ENCODE measurements around the gene RASA3. TPM values are rescaled to one million over a fixed set of nuclear protein-coding genes. Genes with fewer than 3 reads are reported as not detected.
"Not testable (repeated sequence)": the region's sequence is repeated elsewhere in the genome, so short reads cannot be mapped to it uniquely, and the experiment has no call there.

Gene RASA3
- polyA plus RNA-seq, 1 donor from 2014 or later: 52.8 TPM

- Mint-ChIP-seq H3K36me3 (peaks cover 2% of the 10 kb centered on the region), H3K4me3 (peak overlapping the region in 1 of 4 donors; percentile 67), H3K4me1 (peaks cover 0 to 28% (median 16%) of the 10 kb centered on the region in 3 donors), H3K27me3 (no peaks in the 10 kb centered on the region), H3K27ac (peak overlapping the region; percentile 14 to 83 (median 34)), H3K9me3 (no peaks in the 10 kb centered on the region)
These were observed 53.7 kb downstream of the RASA3 start for GRCh38 chr13:114078461-114079451.

- Mint-ChIP-seq H3K36me3 (peaks cover 5% of the 10 kb centered on the region), H3K9me3 (no peaks in the 10 kb centered on the region), H3K4me1 (peaks cover under 1 to 25% (median 16%) of the 10 kb centered on the region in 3 donors), H3K27me3 (no peaks in the 10 kb centered on the region), H3K4me3 (no peak overlapping the region), H3K27ac (peak overlapping the region in 2 of 3 donors; percentile 34 to 83)
These were observed 54.5 kb downstream of the RASA3 start for GRCh38 chr13:114077933-114078325.

DNA sequence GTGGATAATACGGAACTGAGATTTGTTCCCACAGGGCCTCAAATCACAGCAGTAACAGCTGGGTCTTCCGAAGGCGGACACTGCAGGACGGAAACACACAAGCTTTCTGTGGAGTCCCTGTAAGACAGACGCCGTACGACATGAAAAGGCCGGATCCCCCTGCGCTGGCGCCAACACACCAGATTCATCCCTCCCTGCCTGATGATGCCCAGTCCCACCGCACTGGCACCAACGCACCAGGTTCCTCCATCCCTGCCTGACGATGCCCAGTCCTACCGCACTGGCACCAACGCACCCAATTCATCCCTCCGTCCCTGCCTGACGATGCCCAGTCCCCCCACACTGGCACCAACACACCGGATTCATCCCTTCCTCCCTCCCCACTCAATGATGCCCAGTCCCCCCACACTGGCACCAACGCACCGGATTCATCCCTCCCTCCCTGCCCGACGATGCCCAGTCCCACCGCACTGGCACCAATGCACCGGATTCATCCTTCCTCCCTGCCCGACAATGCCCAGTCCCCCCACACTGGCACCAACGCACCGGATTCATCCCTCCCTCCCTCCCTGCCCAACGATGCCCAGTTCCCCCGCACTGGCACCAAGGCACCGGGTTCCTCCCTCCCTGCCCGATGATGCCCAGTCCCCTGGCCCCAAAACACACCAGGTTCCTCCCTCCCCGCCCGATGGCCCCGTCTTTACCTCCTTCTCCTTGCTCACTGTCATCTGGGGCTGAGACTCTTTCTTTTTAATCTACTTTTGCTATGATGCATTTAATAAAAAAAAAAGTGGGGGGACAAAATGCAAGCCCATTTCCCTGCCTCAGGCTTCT lies 55.1 kb downstream of the RASA3 start:
- Mint-ChIP-seq H3K4me1 (peaks cover 6 to 20% (median 20%) of the 10 kb centered on the region in 3 donors), H3K4me3 (no peak overlapping the region), H3K27me3 (no peaks in the 10 kb centered on the region), H3K36me3 (peaks cover 7% of the 10 kb centered on the region), H3K9me3 (no peaks in the 10 kb centered on the region), H3K27ac (peak overlapping the region in 1 of 3 donors; percentile 95)

DNA sequence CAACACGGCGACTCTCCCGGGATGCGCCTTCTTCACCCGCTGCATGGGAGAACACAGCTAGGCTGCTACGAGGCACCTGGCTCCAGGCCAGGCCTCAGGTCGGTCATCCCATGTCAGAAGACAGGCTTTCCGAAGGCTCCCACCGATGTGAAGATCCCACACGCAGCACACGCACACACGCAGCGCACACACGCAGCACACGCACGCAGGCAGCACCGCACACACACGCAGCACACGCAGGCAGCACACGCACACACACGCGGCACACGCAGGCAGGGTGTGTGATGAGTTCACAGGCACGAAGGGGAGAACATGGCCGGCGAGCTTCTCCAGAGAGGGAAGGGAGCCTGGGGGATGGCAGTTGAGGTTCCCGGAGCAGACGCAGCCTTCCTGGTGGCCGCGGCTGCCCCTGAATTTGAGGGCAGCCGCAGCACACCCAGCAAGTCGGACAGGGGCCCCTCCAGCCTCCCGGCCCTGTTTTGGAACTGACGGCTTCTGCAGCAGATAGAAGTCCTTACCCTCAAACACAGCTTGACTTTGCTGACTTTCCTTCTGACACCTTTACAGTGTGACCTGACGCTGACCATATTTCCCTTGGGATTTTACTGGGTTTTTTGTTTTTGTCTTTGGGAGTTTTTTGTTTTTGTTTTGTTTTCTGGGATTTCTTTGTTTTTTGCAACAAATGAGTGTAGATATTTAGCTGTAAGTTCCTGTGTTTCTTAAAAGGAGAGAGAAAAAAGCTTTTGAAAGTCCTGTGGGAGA lies 55.9 kb downstream of the RASA3 start:
- Mint-ChIP-seq H3K27ac (peak overlapping the region in 1 of 3 donors; percentile 95), H3K9me3 (no peaks in the 10 kb centered on the region), H3K4me3 (no peak overlapping the region), H3K4me1 (peaks cover 10 to 22% (median 21%) of the 10 kb centered on the region in 3 donors), H3K27me3 (no peaks in the 10 kb centered on the region), H3K36me3 (peaks cover 12% of the 10 kb centered on the region)

DNA sequence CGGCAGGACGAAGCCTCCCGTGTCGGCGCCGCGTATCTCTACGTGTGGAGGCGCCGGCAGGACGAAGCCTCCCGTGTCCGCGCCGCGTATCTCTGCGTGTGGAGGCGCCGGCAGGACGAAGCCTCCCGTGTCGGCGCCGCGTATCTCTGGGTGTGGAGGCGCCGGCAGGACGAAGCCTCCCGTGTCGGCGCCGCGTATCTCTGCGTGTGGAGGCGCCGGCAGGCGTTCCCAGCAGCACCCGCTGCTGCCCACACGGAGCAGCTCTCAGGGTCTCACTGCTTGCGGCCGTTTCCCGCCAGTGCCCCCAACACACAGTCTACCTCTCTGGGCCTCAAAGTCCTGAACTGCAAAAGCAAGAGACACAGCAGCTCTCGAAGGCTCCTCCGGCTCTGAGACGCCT lies 56.6 kb downstream of the RASA3 start:
- H3K4me1 Mint-ChIP-seq: peaks cover 10 to 22% (median 20%) of the 10 kb centered on the region in 3 donors

DNA sequence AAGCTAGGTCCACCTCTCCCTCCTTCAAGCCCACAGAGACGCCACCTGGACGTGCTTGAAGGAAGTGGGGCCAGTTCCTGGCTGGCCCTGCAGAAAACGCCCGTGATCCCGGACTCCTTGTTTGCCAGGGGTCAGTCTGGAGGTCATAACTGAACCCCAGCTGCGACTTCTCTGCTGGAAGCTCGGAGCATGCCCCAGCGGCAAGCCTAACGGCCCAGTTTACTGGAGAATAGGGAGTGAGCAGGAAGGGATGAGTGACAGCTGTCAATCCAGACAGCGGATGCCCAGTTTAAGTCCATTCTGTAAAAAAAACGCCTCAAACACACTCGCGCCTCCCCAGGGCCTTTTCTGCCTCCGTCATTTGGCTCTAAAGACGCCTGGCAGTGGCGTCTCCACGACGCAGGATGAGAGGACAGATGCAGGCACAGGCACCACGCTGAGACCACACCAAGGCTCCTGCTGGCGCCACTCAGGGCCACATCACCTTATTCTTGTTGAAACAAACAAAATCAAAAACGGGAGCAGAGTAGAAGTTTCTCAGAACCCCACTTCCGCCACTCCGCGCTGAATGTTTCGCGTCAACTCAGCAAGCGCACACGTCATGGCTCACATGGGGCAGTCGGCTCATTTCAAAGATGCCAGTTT lies 57.6 kb downstream of the RASA3 start:
- Mint-ChIP-seq H3K36me3 (peaks cover 12% of the 10 kb centered on the region), H3K9me3 (peaks cover 0 to 3% (median 2%) of the 10 kb centered on the region in 3 donors), H3K4me1 (peaks cover 10 to 22% (median 20%) of the 10 kb centered on the region in 3 donors), H3K27me3 (no peaks in the 10 kb centered on the region), H3K4me3 (no peak overlapping the region), H3K27ac (no peak overlapping the region)

More for the DNA sequence above, 56.6 kb downstream of the RASA3 start:
- not testable (repeated sequence) for H3K9me3 Mint-ChIP-seq, H3K27me3 Mint-ChIP-seq, H3K4me3 Mint-ChIP-seq
- Mint-ChIP-seq H3K27ac (peak overlapping the region in 1 of 3 donors; percentile 81), H3K36me3 (peaks cover 12% of the 10 kb centered on the region)

- H3K4me3 Mint-ChIP-seq: no peak overlapping the region
- H3K36me3 Mint-ChIP-seq: peaks cover 12% of the 10 kb centered on the region
- H3K4me1 Mint-ChIP-seq: peaks cover 10 to 24% (median 22%) of the 10 kb centered on the region in 3 donors
- H3K9me3 Mint-ChIP-seq: peaks cover 0 to 3% (median 2%) of the 10 kb centered on the region in 3 donors
- peak overlapping the region in 2 of 3 donors; percentile 71 to 83 for H3K27ac Mint-ChIP-seq
- H3K27me3 Mint-ChIP-seq: no peaks in the 10 kb centered on the region
These were observed 58.4 kb downstream of the RASA3 start for GRCh38 chr13:114073881-114074612.

GRCh38 chr13:114072421-114072820 lies 60.0 kb downstream of the RASA3 start:
- H3K36me3 Mint-ChIP-seq: peaks cover 12% of the 10 kb centered on the region
- H3K27me3 Mint-ChIP-seq: no peaks in the 10 kb centered on the region
- H3K4me1 Mint-ChIP-seq: peaks cover 25 to 34% (median 31%) of the 10 kb centered on the region in 3 donors
- peak overlapping the region in 2 of 3 donors; percentile 60 to 68 for H3K27ac Mint-ChIP-seq
- peak overlapping the region in 2 of 4 donors; percentile 9 to 52 for H3K4me3 Mint-ChIP-seq
- peaks cover 0 to 3% (median 2%) of the 10 kb centered on the region in 3 donors for H3K9me3 Mint-ChIP-seq

- Mint-ChIP-seq H3K4me3 (peak overlapping the region in 1 of 4 donors; percentile 52), H3K9me3 (peaks cover 0 to 3% (median 2%) of the 10 kb centered on the region in 3 donors), H3K27ac (peak overlapping the region; percentile 60 to 68 (median 63)), H3K4me1 (peaks cover 28 to 34% (median 29%) of the 10 kb centered on the region in 3 donors), H3K36me3 (peaks cover 12% of the 10 kb centered on the region), H3K27me3 (no peaks in the 10 kb centered on the region)
These were observed 60.4 kb downstream of the RASA3 start for GRCh38 chr13:114071991-114072390.

DNA sequence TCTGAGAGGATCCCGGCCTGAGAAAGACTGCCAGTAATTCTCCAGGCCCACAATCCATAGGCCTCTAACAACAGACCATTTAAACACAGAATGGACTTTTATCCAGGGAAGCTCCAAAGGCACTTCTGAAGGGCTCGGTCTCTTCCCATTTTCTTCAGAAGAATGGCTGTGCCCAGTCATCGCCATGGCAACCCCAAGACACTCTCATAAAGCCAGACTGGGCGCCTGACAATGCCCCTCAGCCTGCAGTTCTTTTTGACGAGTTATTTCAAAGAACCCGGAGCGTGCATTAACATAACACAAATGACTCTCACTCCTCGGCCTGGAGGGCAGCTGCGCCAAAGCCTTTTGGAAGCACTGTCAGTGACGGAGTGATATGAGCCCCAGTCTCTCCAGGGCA lies 61.0 kb downstream of the RASA3 start:
- Mint-ChIP-seq H3K9me3 (peaks cover 0 to 3% (median 2%) of the 10 kb centered on the region in 3 donors), H3K36me3 (peaks cover 12% of the 10 kb centered on the region), H3K4me3 (peak overlapping the region in 1 of 4 donors; percentile 45)

DNA sequence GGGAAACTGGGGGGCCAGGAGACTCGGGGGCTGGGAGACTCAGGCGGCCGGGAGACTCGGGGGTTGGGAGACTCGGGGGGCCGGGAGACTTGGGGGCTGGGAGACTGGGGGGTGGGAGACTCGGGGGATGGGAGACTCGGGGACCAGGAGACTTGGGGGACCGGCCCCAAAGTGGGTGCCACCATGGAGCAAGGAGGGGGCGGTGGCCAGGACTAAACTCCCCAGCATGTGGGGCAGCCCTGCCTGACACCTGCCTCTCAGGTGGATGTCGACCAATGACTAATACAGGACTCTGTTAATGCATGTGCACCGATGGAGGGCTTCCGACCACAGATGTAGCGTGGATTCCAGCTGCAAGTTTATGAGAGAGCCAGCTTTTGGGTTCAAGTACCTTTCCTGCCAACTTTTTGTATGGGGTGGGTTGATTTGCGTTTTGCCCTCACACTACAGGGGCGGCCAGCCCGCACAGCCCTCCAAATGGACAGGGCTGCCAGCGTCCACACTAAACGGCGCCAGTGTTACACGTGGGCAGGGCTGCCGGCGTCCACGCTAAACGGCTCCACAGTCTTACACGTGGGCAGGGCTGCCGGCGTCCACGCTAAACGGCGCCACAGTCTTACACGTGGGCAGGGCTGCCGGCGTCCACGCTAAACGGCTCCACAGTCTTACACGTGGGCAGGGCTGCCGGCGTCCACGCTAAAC lies 62.2 kb downstream of the RASA3 start:
- Mint-ChIP-seq H3K4me1 (peaks cover 34 to 40% (median 36%) of the 10 kb centered on the region in 3 donors), H3K27ac (no peak overlapping the region), H3K4me3 (no peak overlapping the region), H3K9me3 (peaks cover 0 to 3% (median 2%) of the 10 kb centered on the region in 3 donors), H3K27me3 (no peaks in the 10 kb centered on the region), H3K36me3 (peaks cover 12% of the 10 kb centered on the region)

More for the DNA sequence above, 61.0 kb downstream of the RASA3 start:
- Mint-ChIP-seq H3K27ac (peak overlapping the region; percentile 68 to 92 (median 89)), H3K4me1 (peaks cover 28 to 33% (median 32%) of the 10 kb centered on the region in 3 donors), H3K27me3 (no peaks in the 10 kb centered on the region)

DNA sequence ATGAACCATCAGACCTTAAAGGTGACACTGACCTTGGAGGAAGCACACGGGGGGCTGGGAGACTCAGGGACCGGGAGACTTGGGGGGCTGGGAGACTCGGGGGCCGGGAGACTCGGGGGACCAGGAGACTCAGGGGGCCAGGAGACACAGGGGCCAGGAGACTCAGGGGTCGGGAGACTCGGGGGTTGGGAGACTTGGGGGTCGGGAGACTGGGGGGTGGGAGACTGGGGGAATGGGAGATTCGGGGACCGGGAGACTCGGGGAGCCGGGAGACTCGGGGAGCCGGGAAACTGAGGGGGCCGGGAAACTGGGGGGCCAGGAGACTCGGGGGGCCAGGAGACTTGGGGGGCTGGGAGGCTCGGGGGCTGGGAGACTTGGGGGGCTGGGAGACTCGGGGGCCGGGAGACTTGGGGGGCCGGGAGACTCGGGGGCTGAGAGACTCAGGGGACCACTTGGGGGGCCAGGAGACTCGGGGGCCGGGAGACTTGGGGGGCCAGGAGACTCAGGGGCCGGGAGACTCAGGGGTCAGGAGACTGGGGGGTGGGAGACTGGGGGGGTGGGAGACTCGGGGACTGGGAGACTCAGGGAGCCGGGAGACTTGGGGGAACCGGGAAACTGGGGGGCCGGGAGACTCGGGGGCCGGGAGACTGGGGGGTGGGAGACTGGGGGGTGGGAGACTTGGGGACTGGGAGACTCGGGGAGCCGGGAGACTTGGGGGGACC lies 62.9 kb downstream of the RASA3 start:
- peaks cover 12% of the 10 kb centered on the region for H3K36me3 Mint-ChIP-seq
- no peaks in the 10 kb centered on the region for H3K27me3 Mint-ChIP-seq
- peak overlapping the region; percentile 90 to 99 (median 96) for H3K27ac Mint-ChIP-seq
- H3K9me3 Mint-ChIP-seq: peaks cover 0 to 3% (median 2%) of the 10 kb centered on the region in 3 donors
- peak overlapping the region in 2 of 4 donors; percentile 68 to 89 for H3K4me3 Mint-ChIP-seq
- H3K4me1 Mint-ChIP-seq: peaks cover 34 to 45% (median 37%) of the 10 kb centered on the region in 3 donors
